NCI-H2029 (cell line): ENCODE measurements around the gene SEL1L3.

Experiments used
- DNase-seq: peaks from one replicate; lab custom pipeline; 2025; lab: John Stamatoyannopoulos, UW

Gene SEL1L3

DNA sequence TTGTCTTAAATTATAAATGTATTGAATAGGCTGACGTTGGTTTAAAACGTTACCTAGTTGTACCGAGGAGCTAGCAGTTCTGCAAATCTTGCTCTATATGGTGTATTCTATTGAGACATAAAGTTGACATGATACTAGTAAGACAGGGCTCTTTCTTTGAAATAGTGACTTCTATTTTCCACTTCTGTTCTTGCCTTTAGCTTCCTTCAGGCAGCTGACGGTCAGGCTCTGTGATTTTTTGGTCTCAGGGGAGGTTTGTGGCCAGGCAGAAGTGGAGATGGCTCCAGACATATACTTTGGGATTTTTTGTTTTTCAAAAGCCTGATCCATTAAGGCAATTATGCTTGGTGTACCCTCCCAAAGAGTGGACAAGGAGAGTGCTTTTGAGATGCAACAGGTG is 111.9 kb downstream of the SEL1L3 start:
- DNase-seq: no peak

DNA sequence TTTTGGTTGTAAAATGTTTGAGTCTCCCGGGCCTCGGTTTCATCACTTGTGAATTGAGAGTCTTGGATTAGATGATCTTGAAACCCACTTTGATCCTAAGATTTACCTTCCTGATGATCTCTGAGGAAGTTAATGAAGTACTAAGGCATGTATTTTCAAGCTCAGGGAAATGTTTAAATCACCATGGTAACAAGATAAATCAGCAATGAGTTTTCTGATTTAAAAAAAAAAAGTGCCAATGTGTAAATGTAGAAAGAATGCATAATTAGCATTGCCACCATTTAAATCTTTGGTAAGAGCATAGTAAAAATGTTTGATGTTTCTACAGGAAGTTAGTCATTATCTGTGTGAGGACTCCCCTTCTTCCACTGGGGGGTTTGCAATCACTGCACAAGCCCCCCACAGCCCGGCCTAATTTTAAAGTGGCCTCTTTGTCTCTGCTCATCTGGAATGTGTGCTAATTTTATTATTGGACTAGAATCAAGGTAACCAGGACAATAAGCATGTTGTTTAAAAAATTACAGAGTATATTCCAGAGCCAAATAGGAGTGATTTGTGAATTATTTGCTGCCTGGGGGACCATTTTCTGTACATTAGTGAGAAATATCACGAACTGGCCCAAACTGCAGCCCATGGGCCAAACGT is 113.5 kb downstream of the SEL1L3 start:
- no peak for DNase-seq

GRCh38 chr4:25743971-25744370 is 118.8 kb downstream of the SEL1L3 start:
- no peak for DNase-seq

GRCh38 chr4:25729564-25729963 is 133.2 kb downstream of the SEL1L3 start:
- DNase-seq: no peak

- DNase-seq: no peak
Observed at GRCh38 chr4:25728886-25729285, 133.9 kb downstream of the SEL1L3 start.

DNA sequence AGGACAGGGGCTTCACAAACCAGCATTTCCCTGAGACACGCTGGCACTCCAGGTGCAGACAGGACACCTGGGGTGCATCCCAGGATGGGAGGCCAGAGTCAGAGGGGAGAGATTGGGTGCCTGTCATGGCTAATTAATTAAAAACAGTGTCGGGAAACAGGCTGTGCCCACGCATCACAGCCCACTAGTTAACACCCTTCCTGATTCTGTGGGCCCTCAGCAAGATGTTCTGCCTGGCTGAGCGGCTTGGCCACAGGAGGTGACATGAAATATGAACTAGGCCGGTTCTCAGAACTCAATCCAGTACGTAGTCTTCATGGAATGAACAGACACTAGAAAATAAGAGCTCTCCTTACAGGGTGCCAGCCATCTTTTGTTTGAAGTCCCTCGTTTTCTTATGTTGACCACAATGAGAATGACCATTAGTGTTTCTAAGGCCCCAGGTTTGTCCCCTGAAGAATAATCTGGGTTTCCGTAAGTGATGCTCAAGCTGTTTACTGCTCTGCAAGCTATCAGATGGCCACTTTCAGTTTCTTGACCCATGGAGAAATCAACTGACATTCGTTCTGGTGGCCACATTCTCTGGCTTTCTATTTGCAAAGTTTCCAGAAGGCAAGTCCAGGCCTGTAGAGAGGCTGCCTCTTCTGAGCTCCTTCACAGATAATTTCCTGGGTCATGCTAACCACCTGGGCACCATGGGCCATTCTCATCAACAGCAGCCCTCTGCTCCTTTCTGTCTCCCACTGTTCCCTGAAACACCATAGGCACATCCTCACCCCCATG is 134.9 kb downstream of the SEL1L3 start:
- DNase-seq: no peak

DNA sequence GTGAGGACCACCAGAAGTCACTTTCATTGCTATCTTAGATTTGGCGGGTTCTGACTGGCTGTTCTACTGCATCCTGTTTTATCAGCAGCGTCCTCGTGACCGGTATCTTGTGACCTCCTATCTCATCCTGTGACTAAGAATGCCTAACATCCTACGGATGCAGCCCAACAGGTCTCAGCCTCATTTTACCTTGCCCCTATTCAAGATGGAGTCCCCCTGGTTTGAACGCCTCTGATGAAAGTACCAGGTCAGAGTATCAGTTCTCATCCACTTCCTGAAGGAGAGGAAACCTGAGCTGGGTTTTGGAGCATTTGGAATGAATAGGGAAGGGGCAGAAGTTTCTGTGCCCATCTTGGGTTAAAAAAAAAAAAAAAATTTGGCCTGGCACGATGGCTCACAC is 136.9 kb downstream of the SEL1L3 start:
- DNase-seq: no peak

DNA sequence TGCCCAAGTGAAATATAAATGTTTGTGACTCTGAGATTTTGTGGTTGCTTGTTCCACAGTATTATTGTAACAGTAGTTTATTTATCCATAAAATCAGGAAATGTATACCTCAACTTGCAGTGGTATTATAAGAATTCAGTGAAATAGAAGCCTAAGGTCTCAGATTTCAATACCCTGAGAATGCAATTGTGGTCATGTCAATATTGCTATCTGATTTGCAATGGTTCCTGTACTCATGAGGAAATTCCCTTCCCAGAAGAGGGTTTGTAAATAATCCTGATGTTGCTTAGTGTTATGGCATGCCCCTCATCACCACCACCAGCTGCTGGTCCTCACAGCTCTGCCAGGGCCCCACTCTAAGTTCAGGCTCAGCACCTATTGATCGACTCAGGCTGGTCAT is 139.4 kb downstream of the SEL1L3 start:
- peak; percentile 18 for DNase-seq

DNA sequence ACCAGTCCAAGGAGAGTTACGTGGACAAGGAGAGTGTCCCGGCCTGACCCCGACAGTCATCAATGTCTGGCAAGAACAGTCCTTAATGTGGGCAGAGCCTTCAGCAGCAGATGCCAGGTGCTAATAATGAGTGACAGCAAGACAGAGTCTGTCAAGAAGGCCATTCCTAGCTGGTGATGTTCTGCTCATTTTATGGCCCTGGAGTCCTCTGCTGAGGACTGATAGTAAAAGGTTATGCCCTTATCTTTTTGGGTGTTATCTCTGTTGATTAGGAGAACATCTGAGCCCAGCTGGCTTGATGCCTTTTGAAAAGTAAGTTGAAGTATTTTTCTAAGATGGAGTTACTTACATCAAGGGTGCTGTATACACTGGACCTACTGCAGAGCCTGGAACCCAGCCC is 139.8 kb downstream of the SEL1L3 start:
- no peak for DNase-seq

DNA sequence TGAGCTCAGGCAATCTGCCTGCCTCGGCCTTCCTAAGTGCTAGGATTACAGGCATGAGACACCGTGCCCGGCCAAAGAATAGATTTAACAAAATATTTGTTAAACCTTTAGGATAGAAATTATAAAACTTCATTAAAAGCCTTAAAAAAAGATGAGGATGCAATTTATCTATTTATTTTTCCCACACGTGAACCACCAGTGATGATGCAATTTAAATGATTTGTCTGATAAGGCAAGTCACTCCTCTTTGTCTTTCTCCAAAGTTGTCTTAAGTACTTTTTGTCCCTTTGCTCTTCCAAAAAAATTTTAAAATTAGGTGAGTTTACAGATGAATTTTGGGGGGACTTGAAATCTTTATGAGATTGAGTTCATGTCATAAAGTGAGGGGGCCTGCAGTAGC is 149.0 kb downstream of the SEL1L3 start:
- DNase-seq: no peak

GRCh38 chr4:25712611-25713010 is 150.2 kb downstream of the SEL1L3 start:
- no peak for DNase-seq

DNA sequence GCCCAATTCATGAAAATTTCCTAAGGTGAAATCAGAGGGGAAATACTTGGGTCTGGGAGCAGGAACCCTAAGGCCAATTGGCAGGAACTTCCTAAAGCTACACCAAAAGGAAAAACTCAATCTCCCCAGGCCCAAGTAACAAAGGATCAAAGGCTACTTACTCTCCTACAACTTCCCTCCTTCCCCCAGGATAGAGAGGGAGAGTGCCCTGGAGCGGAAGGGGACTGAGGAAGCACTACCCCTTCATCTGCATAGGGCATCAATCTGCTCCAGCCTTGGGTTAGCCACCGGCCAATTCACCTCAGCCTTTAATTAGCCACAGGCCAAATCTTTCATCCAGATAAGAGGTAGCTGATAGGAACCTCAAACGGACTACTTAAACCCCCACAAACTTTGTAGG is 152.2 kb downstream of the SEL1L3 start:
- no peak for DNase-seq

GRCh38 chr4:25704516-25704915 is 158.3 kb downstream of the SEL1L3 start:
- DNase-seq: no peak

- no peak for DNase-seq
Observed at GRCh38 chr4:25703731-25704388, 158.9 kb downstream of the SEL1L3 start.

DNA sequence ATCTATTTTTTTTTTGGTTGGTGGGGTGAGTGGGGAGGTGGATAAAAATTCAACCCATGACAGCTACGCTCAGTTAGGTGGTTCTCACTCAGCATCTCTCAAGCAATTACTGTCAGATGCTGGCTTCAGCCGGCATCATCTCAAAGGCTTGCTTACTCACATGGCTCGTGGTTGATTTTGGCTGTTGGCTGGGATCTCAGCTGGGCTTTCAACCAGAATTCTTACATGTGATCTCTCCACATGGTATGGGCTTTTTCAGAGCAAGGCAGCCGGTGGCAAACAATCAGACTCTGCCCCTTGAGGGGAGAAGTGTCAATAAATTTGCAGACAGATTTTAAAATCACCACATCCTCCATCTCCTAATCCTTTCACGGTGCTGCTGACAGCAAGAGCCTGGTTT is 159.9 kb downstream of the SEL1L3 start:
- peak; percentile 11 for DNase-seq

- DNase-seq: no peak
Observed at GRCh38 chr4:25700661-25701060, 162.1 kb downstream of the SEL1L3 start.

DNA sequence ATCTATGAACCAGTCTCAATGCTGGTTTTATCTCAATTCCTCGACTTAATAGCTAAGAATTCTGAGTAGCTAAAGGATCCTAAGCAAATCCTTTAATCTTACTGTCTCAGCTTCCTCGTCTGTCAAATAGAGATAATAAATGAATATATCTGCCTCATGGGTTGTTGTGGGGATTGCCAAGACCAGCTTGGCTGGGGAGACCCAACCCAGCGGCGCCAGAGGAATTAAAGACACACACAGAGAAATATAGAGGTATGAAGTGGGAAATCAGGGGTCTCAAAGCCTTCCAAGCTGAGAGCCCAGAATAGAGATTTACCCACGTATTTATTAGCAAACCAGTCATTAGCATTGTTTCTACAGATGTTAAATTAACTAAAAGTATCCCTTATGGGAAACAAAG is 165.3 kb downstream of the SEL1L3 start:
- DNase-seq: no peak
